HEK293T (cell line): ENCODE data around the gene TCF7L1.

Experiments
- CTCF ChIA-PET: fragments of 350-600 bp; formaldehyde crosslinking; extraction: SDS; loops from one replicate; lab custom pipeline; 2021; ENCODE audit warnings: antibody characterized with exemption, inconsistent platforms; lab: Yijun Ruan, JAX
- POLR2A ChIA-PET: fragments of 350-600 bp; formaldehyde crosslinking; extraction: SDS; loops from one replicate; lab custom pipeline; 2020; ENCODE audit warnings: antibody characterized with exemption, inconsistent platforms; lab: Yijun Ruan, JAX
- DNase-seq: peaks from one replicate; pipeline ENCODE4 v3.0.0; 2012; ENCODE audit warnings: mixed read lengths; ENCODE audit errors: extremely low spot score
- ARNT ChIP-seq: fragments of 450-650 bp; IDR thresholded peaks from 2 replicates; pipeline ENCODE4 v1.6.1; 2017; ENCODE audit warnings: mild to moderate bottlenecking
- BHLHE40 ChIP-seq: fragments of 450-650 bp; IDR thresholded peaks from 2 replicates; pipeline ENCODE4 v1.6.1; 2016; ENCODE audit warnings: mild to moderate bottlenecking, moderate library complexity, borderline replicate concordance
- CTBP1 ChIP-seq: fragments of 450-650 bp; IDR thresholded peaks from 2 replicates; pipeline ENCODE4 v1.6.1; 2016; ENCODE audit warnings: borderline replicate concordance
- ELF4 ChIP-seq: fragments of 450-650 bp; IDR thresholded peaks from 2 replicates; pipeline ENCODE4 v1.6.1; 2017; ENCODE audit warnings: antibody characterized with exemption
- FOXA1 ChIP-seq: fragments of 450-650 bp; IDR thresholded peaks from 2 replicates; pipeline ENCODE4 v1.6.1; 2016; ENCODE audit warnings: mild to moderate bottlenecking
- FOXK2 ChIP-seq: fragments of 450-650 bp; IDR thresholded peaks from 2 replicates; pipeline ENCODE4 v1.6.1; 2016; ENCODE audit warnings: mild to moderate bottlenecking
- FOXM1 ChIP-seq: fragments of 450-650 bp; IDR thresholded peaks from 2 replicates; pipeline ENCODE4 v1.6.1; 2017; ENCODE audit warnings: mild to moderate bottlenecking, borderline replicate concordance
- HDGF ChIP-seq: fragments of 450-650 bp; IDR thresholded peaks from 2 replicates; pipeline ENCODE4 v1.6.1; 2017; ENCODE audit warnings: antibody characterized with exemption, borderline replicate concordance
- L3MBTL2 ChIP-seq: fragments of 450-650 bp; conservative IDR thresholded peaks from 2 replicates; pipeline ENCODE4 v1.6.1; 2016; ENCODE audit warnings: mild to moderate bottlenecking
- LEF1 ChIP-seq: fragments of 450-650 bp; IDR thresholded peaks from 2 replicates; pipeline ENCODE4 v1.6.1; 2017; ENCODE audit warnings: mild to moderate bottlenecking, borderline replicate concordance
- NFRKB ChIP-seq: fragments of 450-650 bp; IDR thresholded peaks from 2 replicates; pipeline ENCODE4 v1.6.1; 2016; ENCODE audit warnings: mild to moderate bottlenecking, moderate library complexity
- SP1 ChIP-seq: fragments of 450-650 bp; IDR thresholded peaks from 2 replicates; pipeline ENCODE4 v1.6.1; 2017
- SUZ12 ChIP-seq: fragments of 450-650 bp; IDR thresholded peaks from 2 replicates; pipeline ENCODE4 v1.6.1; 2016; ENCODE audit warnings: mild to moderate bottlenecking
- TARDBP ChIP-seq: fragments of 450-650 bp; IDR thresholded peaks from 2 replicates; pipeline ENCODE4 v1.6.1; 2016
- ZNF384 ChIP-seq: fragments of 450-650 bp; IDR thresholded peaks from 2 replicates; pipeline ENCODE4 v1.6.1; 2016
- TF ChIP-seq, protein P1 (sequence below): fragments of 450-650 bp; IDR thresholded peaks from 2 replicates; pipeline ENCODE4 v1.6.1; 2016

TCF7L1 gene

DNA sequence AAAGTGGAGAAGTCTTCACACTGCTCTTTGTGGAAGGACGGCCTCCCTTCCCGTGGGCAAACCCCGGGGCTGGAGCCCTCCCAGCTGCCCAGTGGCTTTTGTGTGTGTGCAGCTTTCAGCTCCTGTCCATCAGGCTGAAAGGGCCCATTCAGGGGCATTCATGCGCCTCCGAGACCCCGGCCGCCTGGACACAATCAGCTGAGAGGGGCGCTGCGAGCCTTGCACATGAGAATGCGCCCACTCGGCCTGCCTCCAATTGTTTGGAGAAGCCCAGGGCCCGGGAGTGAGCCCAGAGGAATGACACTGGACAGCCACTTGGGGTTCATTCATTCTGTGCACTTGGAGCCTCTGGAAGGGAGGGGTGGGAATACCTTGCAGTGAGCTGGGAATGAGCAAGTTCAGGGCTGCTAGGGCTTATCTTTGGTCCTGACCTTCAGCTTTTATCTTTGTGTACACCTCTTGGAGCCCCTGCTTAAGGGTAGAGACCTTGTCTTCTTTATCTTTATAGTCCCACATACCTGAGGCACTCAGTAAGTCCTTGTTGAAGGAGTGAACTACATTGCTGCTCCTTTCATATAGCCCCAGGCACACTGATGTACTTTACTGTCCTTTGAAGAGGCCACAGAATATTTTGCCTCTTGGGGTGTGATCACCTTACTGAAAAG is 56.5 kb downstream of the TCF7L1 start:
- TF ChIP-seq L3MBTL2 (no peak), SP1 (no peak), ARNT (no peak), BHLHE40 (no peak), FOXM1 (no peak)
- TF ChIP-seq, protein P1, sequence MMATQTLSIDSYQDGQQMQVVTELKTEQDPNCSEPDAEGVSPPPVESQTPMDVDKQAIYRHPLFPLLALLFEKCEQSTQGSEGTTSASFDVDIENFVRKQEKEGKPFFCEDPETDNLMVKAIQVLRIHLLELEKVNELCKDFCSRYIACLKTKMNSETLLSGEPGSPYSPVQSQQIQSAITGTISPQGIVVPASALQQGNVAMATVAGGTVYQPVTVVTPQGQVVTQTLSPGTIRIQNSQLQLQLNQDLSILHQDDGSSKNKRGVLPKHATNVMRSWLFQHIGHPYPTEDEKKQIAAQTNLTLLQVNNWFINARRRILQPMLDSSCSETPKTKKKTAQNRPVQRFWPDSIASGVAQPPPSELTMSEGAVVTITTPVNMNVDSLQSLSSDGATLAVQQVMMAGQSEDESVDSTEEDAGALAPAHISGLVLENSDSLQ: no peak
- no peak for DNase-seq
- ChIA-PET POLR2A (no interaction called here), CTCF (no interaction called here)

DNA sequence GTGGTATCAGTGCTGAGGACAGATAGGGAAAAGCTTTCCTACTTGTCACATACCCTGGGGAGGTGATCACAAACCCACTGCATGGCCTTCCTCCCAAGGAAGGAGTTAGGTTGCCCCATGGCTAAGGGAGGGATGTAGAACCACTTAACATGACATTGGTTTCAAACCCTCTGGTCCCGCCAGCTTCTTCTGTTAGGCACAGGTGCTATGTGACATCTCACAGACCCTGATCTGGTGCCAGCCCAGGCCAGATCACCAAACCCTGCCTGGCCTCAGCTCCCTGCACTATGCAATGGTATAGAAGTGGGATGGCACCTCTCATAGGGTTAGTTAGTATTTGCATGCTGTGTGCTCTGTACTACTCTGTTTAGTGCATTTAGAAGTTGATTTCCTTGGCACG is 58.0 kb downstream of the TCF7L1 start:
- ChIA-PET POLR2A (no interaction called here), CTCF (interaction anchor here (0.7 kb wide), 1 partner anchor 10 kb away, joined by 3 read pairs; no protein-coding TSS in a partner anchor)
- no peak for DNase-seq
- no peak for TF ChIP-seq FOXK2
- TF ChIP-seq BHLHE40: no peak
- no peak for TF ChIP-seq SUZ12
- no peak for TF ChIP-seq L3MBTL2
- no peak for TF ChIP-seq ZNF384
- TF ChIP-seq NFRKB: no peak
- TF ChIP-seq HDGF: no peak
- no peak for TF ChIP-seq FOXM1
- TF ChIP-seq ELF4: no peak
- no peak for TF ChIP-seq SP1
- no peak for TF ChIP-seq CTBP1
- no peak for TF ChIP-seq FOXA1
- no peak for TF ChIP-seq TARDBP
- no peak for TF ChIP-seq LEF1

DNA sequence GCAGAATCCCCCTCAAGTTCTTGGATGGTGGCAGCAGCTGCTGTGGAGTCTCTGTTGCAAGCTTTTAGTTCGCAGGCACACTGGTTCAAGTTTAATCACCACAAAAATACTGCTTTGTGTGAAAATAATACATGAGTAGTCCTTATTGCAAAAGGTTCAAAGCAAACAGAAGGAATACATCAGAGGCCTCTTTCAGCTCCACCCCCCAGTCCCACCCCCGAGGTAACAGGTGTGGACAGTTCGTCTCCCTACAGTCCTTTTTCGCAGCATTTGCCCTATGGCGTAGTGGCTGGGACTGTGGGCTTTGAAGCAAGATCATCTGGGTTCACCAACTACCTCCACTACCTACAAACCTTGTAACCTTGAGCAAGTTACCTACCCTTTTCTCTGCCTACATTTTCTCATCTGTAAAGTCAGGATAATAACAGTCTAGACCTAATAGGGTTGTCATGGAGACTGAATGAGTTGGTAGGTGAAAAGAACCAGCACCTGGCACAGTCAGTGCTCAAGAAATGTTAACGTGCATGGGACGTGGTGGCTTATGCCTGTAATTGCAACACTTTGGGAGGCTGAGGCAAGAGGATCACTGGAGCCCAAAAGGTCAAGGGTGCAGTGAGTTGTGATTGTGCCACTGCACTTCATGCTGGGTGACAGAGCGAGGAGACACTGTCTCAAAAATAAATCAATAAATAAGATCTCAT is 61.7 kb downstream of the TCF7L1 start:
- no peak for DNase-seq
- ChIA-PET CTCF (no interaction called here), POLR2A (interaction anchor here (1.3 kb wide), 1 partner anchor 9 kb away, joined by 3 read pairs; no protein-coding TSS in a partner anchor)
- TF ChIP-seq SP1 (no peak), L3MBTL2 (no peak), FOXA1 (no peak), BHLHE40 (no peak), FOXM1 (no peak), ARNT (no peak), TARDBP (no peak), SUZ12 (no peak), CTBP1 (no peak), LEF1 (no peak), NFRKB (no peak), HDGF (no peak)

DNA sequence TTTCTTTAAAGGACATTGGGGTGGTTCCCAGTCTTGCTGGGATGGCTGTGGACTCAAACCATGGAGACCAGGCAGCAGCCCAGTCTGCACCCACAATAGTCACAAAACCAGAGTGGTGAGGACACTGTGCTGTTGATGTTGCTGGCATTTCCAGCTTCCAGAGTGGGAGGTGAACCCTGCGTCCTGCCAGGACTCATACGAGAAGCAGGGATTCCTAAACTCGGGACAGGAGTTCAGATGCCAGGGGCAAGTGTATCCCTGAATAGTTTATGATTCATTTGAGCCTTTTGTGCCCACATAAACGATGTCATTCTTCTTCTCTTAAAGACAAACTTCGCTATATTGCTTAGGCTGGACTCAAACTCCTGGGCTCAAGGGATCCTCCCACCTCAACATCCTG is 62.8 kb downstream of the TCF7L1 start:
- no peak for TF ChIP-seq CTBP1
- TF ChIP-seq, protein P1: no peak
- TF ChIP-seq ZNF384: no peak
- no peak for TF ChIP-seq ELF4
- ChIA-PET POLR2A (no interaction called here), CTCF (no interaction called here)

DNA sequence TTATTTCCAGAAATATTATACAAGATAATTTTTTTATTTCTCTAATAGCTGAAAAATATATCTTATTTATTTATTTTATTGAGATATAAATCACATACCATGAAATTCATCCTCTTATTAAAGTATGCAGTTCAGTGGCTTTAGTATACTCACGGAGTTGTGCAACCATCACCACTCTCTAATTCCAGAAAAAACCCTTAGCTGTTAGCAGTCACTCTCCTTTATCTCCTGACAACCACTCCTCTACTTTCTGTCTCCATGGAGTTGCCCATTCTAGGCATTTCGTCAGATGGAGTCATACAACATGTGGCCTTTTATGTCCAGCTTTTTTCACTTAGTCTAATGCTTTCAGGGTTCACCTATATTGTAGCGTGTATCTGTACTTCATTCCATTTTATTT is 66.5 kb downstream of the TCF7L1 start:
- no peak for TF ChIP-seq LEF1
- no peak for TF ChIP-seq ARNT
- no peak for TF ChIP-seq CTBP1
- no peak for TF ChIP-seq ELF4
- ChIA-PET CTCF (no interaction called here), POLR2A (no interaction called here)

More for the DNA sequence above, 62.8 kb downstream of the TCF7L1 start:
- DNase-seq: no peak

DNA sequence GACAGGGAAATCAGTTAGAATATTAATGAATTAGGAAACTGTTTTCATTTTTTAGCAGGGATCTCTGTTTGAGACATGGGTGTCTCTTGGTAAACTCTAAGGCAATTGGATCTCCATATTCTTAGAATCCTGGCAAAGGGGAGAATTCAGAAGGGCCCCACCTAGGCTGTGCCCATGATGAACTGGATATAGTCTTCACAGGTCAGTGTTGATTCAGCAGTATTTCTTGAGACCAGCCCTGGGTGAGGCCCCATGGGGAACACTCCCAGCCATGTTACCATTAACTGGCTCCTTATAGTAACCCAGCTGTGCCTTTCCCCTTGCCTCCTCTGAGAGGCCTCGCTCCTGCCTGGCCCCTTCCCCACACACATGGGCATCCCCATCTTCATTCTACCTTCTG is 76.7 kb downstream of the TCF7L1 start:
- POLR2A ChIA-PET: no interaction called here
- DNase-seq: no peak
- CTCF ChIA-PET: no interaction called here
- TF ChIP-seq CTBP1 (no peak), FOXA1 (no peak), L3MBTL2 (no peak), TARDBP (no peak), BHLHE40 (no peak), FOXK2 (no peak), SUZ12 (no peak), SP1 (no peak), LEF1 (no peak), ZNF384 (no peak)
- TF ChIP-seq, protein P1: no peak

More for the DNA sequence above, 66.5 kb downstream of the TCF7L1 start:
- DNase-seq: no peak
